Right lobe of liver (tissue), 6 donors: ENCODE results near the gene NR2C2AP. TPM values are rescaled to one million over a fixed set of nuclear protein-coding genes. Genes with fewer than 3 reads are reported as not detected.
A peak's percentile ranks its signal among the peaks of the same experiment; 100 is the strongest.

Experiments used
- ATAC-seq, 4 donors: fragments of 200-7000 bp; cut with Tn5 transposase; one replicate each; pipeline ENCODE4 v1.9.1; 2020; ENCODE audit warnings: mild to moderate bottlenecking in 4 of 4, moderate library complexity in 4 of 4
- DNase-seq, 3 donors: peaks; one replicate each; pipeline ENCODE4 v3.0.0-alpha.2; 2020
- H3K27ac ChIP-seq, 3 donors: fragments of 200-600 bp; one replicate each; pipeline ENCODE4 v1.8.0; 2022
- H3K27me3 ChIP-seq, 2 donors: fragments of 200-600 bp; one replicate each; pipeline ENCODE4 v1.8.0; 2022
- H3K36me3 ChIP-seq, 4 donors: fragments of 200-600 bp; sonication (generic) in 1 of 4; one replicate each; pipeline versions ENCODE4 v1.5.1 to v1.8.0; 2017 to 2022; ENCODE audit warnings: control low read depth in 1 of 4
- H3K4me1 ChIP-seq, 4 donors: fragments of 200-600 bp; sonication (generic) in 1 of 4; one replicate each; pipeline versions ENCODE4 v1.5.1 to v1.8.0; 2017 to 2022; ENCODE audit warnings: control low read depth in 1 of 4
- H3K4me3 ChIP-seq, 3 donors: fragments of 200-600 bp; one replicate each; pipeline ENCODE4 v1.8.0; 2022
- H3K9me3 ChIP-seq, 4 donors: fragments of 200-600 bp; sonication (generic) in 1 of 4; one replicate each; pipeline versions ENCODE4 v1.5.1 to v1.8.0; 2017 to 2022; ENCODE audit warnings: control low read depth in 1 of 4
- POLR2A ChIP-seq: fragments of 450-650 bp; IDR thresholded peaks from one replicate; pipeline ENCODE4 v1.6.1; 2017; ENCODE audit warnings: antibody characterized with exemption, mild to moderate bottlenecking
- WGBS: methylation state at CpG from one replicate; pipeline ENCODE4 v1.1.6; 2018; ENCODE audit warnings: low coverage, low lambda C conversion rate; ENCODE audit not compliant: insufficient coverage; ENCODE audit errors: missing lambda C conversion rate; 5-methylcytosine and 5-hydroxymethylcytosine counted together
- intact Hi-C, 2 donors: fragments of 100-400 bp; cut with DNase I; formaldehyde crosslinking; loops; one replicate each; pipeline versions ENCODE4 v1.11.2 to v1.14.1; 2022
- total RNA-seq, 6 experiments: library from RNA; depleted of rRNA in 2 of 6; stranded (reverse); fragments of >200 nt in 2 of 6; fragmentation: NEBNext Ultra II Directional in 3 of 6; extraction: Animal tissue kit (Norgen Biotek cat#: 25700) in 3 of 6; gene quantifications; one replicate each; pipeline versions ENCODE4 v1.1.0 to v1.2.4, GENCODE V29; 2016 to 2023
- TF ChIP-seq, protein P1 (sequence below), 4 donors: fragments of 200-600 bp in 3 of 4; fragments of 450-650 bp in 1 of 4; IDR thresholded peaks; one replicate each; pipeline versions ENCODE4 v1.5.1 to v1.8.0; 2016 to 2022; ENCODE audit warnings: antibody characterized with exemption in 4 of 4, mild to moderate bottlenecking in 2 of 4
- donor health status: DM: no; HTN: yes; CAD: no.
- donor health status: DM: no; HTN: no; CAD: no.
- donor health status: DM: no; HTN: no; CAD: no.
- donor health status: DM: no; HTN: yes; CAD: no.
- donor health status: DM: no; HTN: yes; CAD: no.

Gene NR2C2AP
- total RNA-seq, 6 experiments from 2014 or later = 2.6 to 11.3 (median 5.4) TPM

DNA sequence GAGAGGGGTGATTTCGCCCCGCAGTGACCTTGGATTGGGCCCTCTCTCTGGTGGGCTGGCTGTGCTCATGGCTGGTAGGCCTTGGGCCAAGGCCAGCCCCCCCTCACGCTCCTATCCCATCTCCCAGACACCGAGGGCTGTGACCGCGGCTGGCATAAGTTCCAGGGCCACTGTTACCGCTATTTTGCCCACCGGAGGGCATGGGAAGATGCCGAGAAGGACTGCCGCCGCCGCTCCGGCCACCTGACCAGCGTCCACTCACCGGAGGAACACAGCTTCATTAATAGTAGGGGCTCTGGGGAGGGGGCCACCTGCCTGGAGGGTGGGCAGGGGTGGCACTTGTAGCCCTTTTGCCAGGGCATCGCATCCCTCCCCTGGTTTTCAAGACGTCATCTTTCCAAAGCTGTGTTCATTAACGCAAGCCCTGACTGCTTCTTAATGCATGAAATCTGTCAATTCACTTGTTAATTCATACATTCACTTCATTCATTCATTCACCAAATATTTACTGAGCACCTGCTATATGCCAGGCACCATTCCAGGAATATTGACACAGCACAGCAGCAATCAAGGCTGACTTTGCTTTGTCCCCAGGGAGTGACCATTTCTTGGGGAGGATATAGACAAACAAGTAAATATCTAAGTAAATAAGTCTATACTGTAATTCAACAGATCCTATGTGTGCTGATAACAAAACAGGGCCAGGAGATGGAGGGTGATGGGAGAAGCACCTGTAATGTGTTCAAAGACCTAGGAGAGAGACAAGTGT lies 35.1 kb upstream of the NR2C2AP start:
- ATAC-seq = peak in 1 of 4 donors; percentile 30
- H3K4me1 ChIP-seq = no peaks in the 10 kb centered on the region
- intact Hi-C loops = no loop called here
- H3K9me3 ChIP-seq = peaks cover 0 to 3% (median 0%) of the 10 kb centered on the region in 4 donors
- no peaks in the 10 kb centered on the region for H3K36me3 ChIP-seq
- 83% methylated on average over 2 of the region's 18 CpGs for WGBS
- no peak for TF ChIP-seq POLR2A
- TF ChIP-seq, protein P1, sequence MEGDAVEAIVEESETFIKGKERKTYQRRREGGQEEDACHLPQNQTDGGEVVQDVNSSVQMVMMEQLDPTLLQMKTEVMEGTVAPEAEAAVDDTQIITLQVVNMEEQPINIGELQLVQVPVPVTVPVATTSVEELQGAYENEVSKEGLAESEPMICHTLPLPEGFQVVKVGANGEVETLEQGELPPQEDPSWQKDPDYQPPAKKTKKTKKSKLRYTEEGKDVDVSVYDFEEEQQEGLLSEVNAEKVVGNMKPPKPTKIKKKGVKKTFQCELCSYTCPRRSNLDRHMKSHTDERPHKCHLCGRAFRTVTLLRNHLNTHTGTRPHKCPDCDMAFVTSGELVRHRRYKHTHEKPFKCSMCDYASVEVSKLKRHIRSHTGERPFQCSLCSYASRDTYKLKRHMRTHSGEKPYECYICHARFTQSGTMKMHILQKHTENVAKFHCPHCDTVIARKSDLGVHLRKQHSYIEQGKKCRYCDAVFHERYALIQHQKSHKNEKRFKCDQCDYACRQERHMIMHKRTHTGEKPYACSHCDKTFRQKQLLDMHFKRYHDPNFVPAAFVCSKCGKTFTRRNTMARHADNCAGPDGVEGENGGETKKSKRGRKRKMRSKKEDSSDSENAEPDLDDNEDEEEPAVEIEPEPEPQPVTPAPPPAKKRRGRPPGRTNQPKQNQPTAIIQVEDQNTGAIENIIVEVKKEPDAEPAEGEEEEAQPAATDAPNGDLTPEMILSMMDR (IDR thresholded peaks at IDR 0.05) = no peak
- H3K4me3 ChIP-seq = no peak overlapping the region
- H3K27me3 ChIP-seq = no peaks in the 10 kb centered on the region
- DNase-seq = no peak
- H3K27ac ChIP-seq = no peak overlapping the region

DNA sequence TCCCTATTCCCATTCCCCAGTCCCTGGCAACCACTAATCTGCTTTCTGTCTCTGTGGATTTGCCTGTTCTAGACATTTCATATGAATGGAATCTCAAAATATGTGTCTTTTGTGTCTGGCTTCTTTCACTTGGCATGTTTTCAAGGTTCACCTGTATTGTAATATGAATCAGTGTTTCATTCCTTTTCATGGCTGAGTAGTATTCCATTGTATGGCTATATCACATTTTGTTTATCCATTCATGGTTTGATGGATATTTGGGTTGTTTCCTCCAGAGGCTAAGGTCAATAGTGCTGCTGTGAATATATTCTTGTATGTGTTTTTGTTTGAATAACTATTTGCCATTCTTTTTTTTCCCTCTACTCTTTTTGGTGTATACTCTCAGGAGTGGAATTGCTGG lies 33.0 kb upstream of the NR2C2AP start:
- Histone ChIP-seq H3K9me3 (peaks cover 0 to 3% (median 0%) of the 10 kb centered on the region in 4 donors), H3K27ac (no peak overlapping the region), H3K36me3 (no peaks in the 10 kb centered on the region), H3K4me1 (no peaks in the 10 kb centered on the region), H3K4me3 (no peak overlapping the region), H3K27me3 (no peaks in the 10 kb centered on the region)
- DNase-seq (no peak), ATAC-seq (no peak)
- TF ChIP-seq POLR2A = no peak
- TF ChIP-seq, protein P1 (IDR thresholded peaks at IDR 0.05) = no peak
- intact Hi-C loops = no loop called here

DNA sequence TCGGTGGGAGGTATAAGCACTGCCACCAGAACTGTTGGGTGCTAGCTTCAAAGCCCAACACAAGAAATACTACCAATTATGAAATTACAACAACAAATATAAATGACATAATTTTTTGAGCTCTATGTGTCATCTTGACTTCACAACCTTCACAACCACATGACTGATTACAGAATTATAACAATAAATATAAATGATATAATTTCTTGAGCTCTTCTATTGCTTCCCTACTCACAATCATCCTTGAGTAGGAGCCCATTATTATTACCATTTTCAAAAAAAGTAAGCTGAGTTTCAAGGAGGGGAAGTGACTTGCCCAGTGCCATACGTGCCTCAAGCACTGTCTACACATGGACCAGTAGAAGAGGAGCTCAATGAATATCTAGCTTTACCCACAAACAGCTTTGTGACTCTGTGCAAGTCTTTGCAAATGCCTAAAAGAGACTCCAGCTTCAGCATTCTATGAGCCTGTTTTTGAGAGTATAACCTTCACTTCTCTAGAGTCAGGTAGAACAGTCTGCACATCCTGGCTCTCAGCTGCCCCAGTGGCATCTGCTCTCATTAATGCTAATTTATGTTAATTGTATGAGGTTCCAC lies 31.1 kb upstream of the NR2C2AP start:
- H3K9me3 ChIP-seq = peaks cover 0 to 3% (median 0%) of the 10 kb centered on the region in 4 donors
- no peaks in the 10 kb centered on the region for H3K27me3 ChIP-seq
- intact Hi-C loops = no loop called here
- 78% methylated on average over 2 of the region's 2 CpGs for WGBS
- no peak for TF ChIP-seq POLR2A
- TF ChIP-seq, protein P1 (IDR thresholded peaks at IDR 0.05) = no peak
- H3K4me1 ChIP-seq = no peaks in the 10 kb centered on the region
- no peaks in the 10 kb centered on the region for H3K36me3 ChIP-seq
- ATAC-seq (no peak), DNase-seq (no peak)
- H3K4me3 ChIP-seq = no peak overlapping the region
- no peak overlapping the region for H3K27ac ChIP-seq

DNA sequence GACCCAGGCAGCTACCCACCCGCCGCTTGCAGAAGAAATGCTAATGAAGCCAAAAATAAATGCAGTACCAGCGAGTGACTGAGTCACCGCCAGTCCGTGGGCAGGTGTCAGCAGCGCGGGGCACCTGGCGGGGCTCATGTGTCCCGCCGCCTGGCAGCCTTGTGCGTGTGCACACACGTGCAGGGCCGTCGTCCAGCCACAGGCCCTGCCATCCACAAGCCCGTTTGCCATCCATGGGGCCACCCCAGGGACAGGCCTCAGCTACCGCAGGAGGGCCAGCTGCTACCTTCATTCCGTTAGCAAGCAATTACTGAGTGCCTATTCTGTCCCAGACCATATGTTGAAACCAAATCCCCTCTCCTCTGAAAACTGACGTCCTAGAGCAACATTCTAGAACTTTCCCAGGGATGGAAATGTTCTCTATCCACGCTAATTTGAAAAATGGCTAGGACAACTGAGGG lies 29.1 kb upstream of the NR2C2AP start:
- Histone ChIP-seq H3K27me3 (no peaks in the 10 kb centered on the region), H3K27ac (no peak overlapping the region), H3K36me3 (no peaks in the 10 kb centered on the region), H3K4me3 (no peak overlapping the region), H3K9me3 (peaks cover 0 to 3% (median 0%) of the 10 kb centered on the region in 4 donors), H3K4me1 (peaks cover 0 to 10% (median 3%) of the 10 kb centered on the region in 4 donors)
- intact Hi-C loops = no loop called here
- WGBS = 90% methylated on average over 6 of the region's 19 CpGs
- no peak for ATAC-seq
- DNase-seq = no peak
- TF ChIP-seq, protein P1 (IDR thresholded peaks at IDR 0.05) = no peak
- TF ChIP-seq POLR2A = no peak
